SK-N-MC (cell line): ENCODE measurements around the gene NIF3L1.

Experiments
- EZH2 ChIP-seq: fragments of 200-600 bp; sonication (generic); IDR thresholded peaks from one replicate; pipeline ENCODE4 v1.6.1; 2017; ENCODE audit warnings: antibody characterized with exemption
- FOXP2 ChIP-seq: optimal IDR thresholded peaks from 2 replicates; pipeline ENCODE3; 2011; ENCODE audit warnings: mild to moderate bottlenecking, moderate library complexity; ENCODE audit not compliant: insufficient read depth; ENCODE audit errors: extremely low read length, control extremely low read depth
- POLR2AphosphoS5 ChIP-seq: IDR thresholded peaks from 2 replicates; pipeline ENCODE4 v1.6.1; 2012; ENCODE audit warnings: mild to moderate bottlenecking, low read depth, low read length, borderline replicate concordance

GRCh38 chr2:200901459-200902072 is 12.4 kb downstream of the NIF3L1 start:
- TF ChIP-seq EZH2 (no peak), POLR2AphosphoS5 (no peak), FOXP2 (no peak)
